ENCODE results near the gene GNB2. TPM values are rescaled to one million over a fixed set of nuclear protein-coding genes. Genes with fewer than 3 reads are reported as not detected.
A peak's percentile ranks its signal among the peaks of the same experiment; 100 is the strongest.

Gene GNB2
- total and polyA plus RNA-seq, 2 of the 13 experiments (the other 11 are each of a cell fraction or from before 2014, with no cell fraction given): 48.3 to 67.1 TPM

GRCh38 chr7:100673942-100674410 lies 436 bp downstream of the GNB2 start (continued):
- no peak for TF ChIP-seq PBX3 (CRISPR knock-in tag; IDR thresholded peaks at IDR 0.05; ENCODE audit: borderline replicate concordance)
- TF ChIP-seq AKAP8 (CRISPR knock-in tag; IDR thresholded peaks at IDR 0.05): no peak
- TF ChIP-seq ZC3H13 (CRISPR knock-in tag; IDR thresholded peaks at IDR 0.05): 0 out of 2 replicates have a peak, but pooled peaks have one; percentile 43
- no peak for TF ChIP-seq MIER2 (CRISPR knock-in tag; IDR thresholded peaks at IDR 0.05)
- no peak for TF ChIP-seq FOXK2 (IDR thresholded peaks at IDR 0.05)
- no peak for TF ChIP-seq NFE2 (CRISPR knock-in tag; IDR thresholded peaks at IDR 0.05)
- no peak for TF ChIP-seq ETV6 (CRISPR knock-in tag; conservative IDR thresholded peaks at IDR 0.05)
- TF ChIP-seq, protein P1, sequence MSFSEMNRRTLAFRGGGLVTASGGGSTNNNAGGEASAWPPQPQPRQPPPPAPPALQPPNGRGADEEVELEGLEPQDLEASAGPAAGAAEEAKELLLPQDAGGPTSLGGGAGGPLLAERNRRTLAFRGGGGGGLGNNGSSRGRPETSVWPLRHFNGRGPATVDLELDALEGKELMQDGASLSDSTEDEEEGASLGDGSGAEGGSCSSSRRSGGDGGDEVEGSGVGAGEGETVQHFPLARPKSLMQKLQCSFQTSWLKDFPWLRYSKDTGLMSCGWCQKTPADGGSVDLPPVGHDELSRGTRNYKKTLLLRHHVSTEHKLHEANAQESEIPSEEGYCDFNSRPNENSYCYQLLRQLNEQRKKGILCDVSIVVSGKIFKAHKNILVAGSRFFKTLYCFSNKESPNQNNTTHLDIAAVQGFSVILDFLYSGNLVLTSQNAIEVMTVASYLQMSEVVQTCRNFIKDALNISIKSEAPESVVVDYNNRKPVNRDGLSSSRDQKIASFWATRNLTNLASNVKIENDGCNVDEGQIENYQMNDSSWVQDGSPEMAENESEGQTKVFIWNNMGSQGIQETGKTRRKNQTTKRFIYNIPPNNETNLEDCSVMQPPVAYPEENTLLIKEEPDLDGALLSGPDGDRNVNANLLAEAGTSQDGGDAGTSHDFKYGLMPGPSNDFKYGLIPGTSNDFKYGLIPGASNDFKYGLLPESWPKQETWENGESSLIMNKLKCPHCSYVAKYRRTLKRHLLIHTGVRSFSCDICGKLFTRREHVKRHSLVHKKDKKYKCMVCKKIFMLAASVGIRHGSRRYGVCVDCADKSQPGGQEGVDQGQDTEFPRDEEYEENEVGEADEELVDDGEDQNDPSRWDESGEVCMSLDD (CRISPR knock-in tag; IDR thresholded peaks at IDR 0.05; ENCODE audit: borderline replicate concordance): 0 out of 2 replicates have a peak, but pooled peaks have one; percentile 15
- no peak for TF ChIP-seq ZNF354B (CRISPR knock-in tag; IDR thresholded peaks at IDR 0.05)
- TF ChIP-seq CREB3 (CRISPR knock-in tag; IDR thresholded peaks at IDR 0.05): no peak
- TF ChIP-seq HMG20A (CRISPR knock-in tag; IDR thresholded peaks at IDR 0.05; ENCODE audit: borderline replicate concordance): no peak
- no peak for TF ChIP-seq ARHGAP35 (CRISPR knock-in tag; IDR thresholded peaks at IDR 0.05; ENCODE audit: borderline replicate concordance)
- no peak for TF ChIP-seq KAT8 (CRISPR knock-in tag; IDR thresholded peaks at IDR 0.05)
- TF ChIP-seq PHF8 (CRISPR knock-in tag; IDR thresholded peaks at IDR 0.05): peak; percentile 26; the same call in 1 of the 2 replicates
- peak; percentile 52; the same call in 1 of the 2 replicates for TF ChIP-seq ZNF263 (CRISPR knock-in tag; IDR thresholded peaks at IDR 0.05)
- TF ChIP-seq KLF12 (CRISPR knock-in tag; IDR thresholded peaks at IDR 0.05; ENCODE audit: borderline replicate concordance): no peak
- no peak for TF ChIP-seq ARNT2 (CRISPR knock-in tag; IDR thresholded peaks at IDR 0.05; ENCODE audit: low read depth)
- TF ChIP-seq PREB (CRISPR knock-in tag; IDR thresholded peaks at IDR 0.05): no peak
- TF ChIP-seq RARA (CRISPR knock-in tag; IDR thresholded peaks at IDR 0.05): no peak
- TF ChIP-seq NCOR1 (IDR thresholded peaks at IDR 0.05; ENCODE audit: borderline replicate concordance, low read length): no peak
- no peak for TF ChIP-seq ZBTB4 (CRISPR knock-in tag; IDR thresholded peaks at IDR 0.05; ENCODE audit: borderline replicate concordance)
- TF ChIP-seq SAFB2 (CRISPR knock-in tag; IDR thresholded peaks at IDR 0.05; ENCODE audit: borderline replicate concordance, low read depth): 0 out of 2 replicates have a peak, but pooled peaks have one; percentile 3
